GM18511 (cell line): ENCODE results near the gene LOXL1.
"Not testable (repeated sequence)": the region's sequence is repeated elsewhere in the genome, so short reads cannot be mapped to it uniquely, and the experiment has no call there.

Experiments
- ATAC-seq: cut with Tn5 transposase; IDR thresholded peaks from one replicate; pipeline ENCODE4 v1.9.1; 2021; ENCODE audit warnings: mild to moderate bottlenecking, moderate library complexity; ENCODE audit not compliant: unreplicated experiment

Gene LOXL1

GRCh38 chr15:73972984-73973682, 46.9 kb downstream of the LOXL1 start:
- ATAC-seq, result no peak

- ATAC-seq, result not testable (repeated sequence)
Observed at GRCh38 chr15:73973683-73974200, 47.5 kb downstream of the LOXL1 start.

GRCh38 chr15:73975440-73976125, 49.3 kb downstream of the LOXL1 start:
- not testable (repeated sequence) for ATAC-seq

GRCh38 chr15:73978896-73979295, 52.6 kb downstream of the LOXL1 start:
- ATAC-seq, result no peak

GRCh38 chr15:73979636-73980035, 53.4 kb downstream of the LOXL1 start:
- ATAC-seq, result no peak

- no peak for ATAC-seq
Observed at GRCh38 chr15:73981761-73982221, 55.5 kb downstream of the LOXL1 start.

GRCh38 chr15:73982222-73982962, 56.1 kb downstream of the LOXL1 start:
- ATAC-seq, result no peak

- no peak for ATAC-seq
Observed at GRCh38 chr15:73983211-73983727, 57.0 kb downstream of the LOXL1 start.

GRCh38 chr15:73983773-73984172, 57.5 kb downstream of the LOXL1 start:
- ATAC-seq, result no peak

GRCh38 chr15:73984208-73984979, 58.1 kb downstream of the LOXL1 start:
- ATAC-seq, result no peak

- no peak for ATAC-seq
Observed at GRCh38 chr15:73985101-73985873, 59.0 kb downstream of the LOXL1 start.

- ATAC-seq, result no peak
Observed at GRCh38 chr15:73986055-73986775, 60.0 kb downstream of the LOXL1 start.

GRCh38 chr15:73986776-73987056, 60.5 kb downstream of the LOXL1 start:
- ATAC-seq, result no peak

GRCh38 chr15:73987250-73987649, 61.0 kb downstream of the LOXL1 start:
- ATAC-seq, result no peak

- ATAC-seq, result no peak
Observed at GRCh38 chr15:73987681-73988444, 61.6 kb downstream of the LOXL1 start.

GRCh38 chr15:73988445-73988969, 62.2 kb downstream of the LOXL1 start:
- ATAC-seq, result no peak

- ATAC-seq, result no peak
Observed at GRCh38 chr15:73989001-73989798, 62.9 kb downstream of the LOXL1 start.
